Sigmoid colon (tissue), 4 donors: ENCODE data around the gene UBQLN2.

ENCODE experiments used
- EP300 ChIP-seq, 4 donors: sonication (generic); formaldehyde crosslinking; IDR thresholded peaks; one replicate each; pipeline ENCODE4 v1.6.1; 2017; ENCODE audit warnings: antibody characterized with exemption in 4 of 4
- POLR2A ChIP-seq, 2 donors: fragments of 450-650 bp; IDR thresholded peaks; one replicate each; pipeline ENCODE4 v1.6.1; 2016; ENCODE audit warnings: antibody characterized with exemption in 2 of 2, mild to moderate bottlenecking in 2 of 2, moderate library complexity in 2 of 2
- POLR2AphosphoS5 ChIP-seq, 4 donors: sonication (generic); formaldehyde crosslinking; IDR thresholded peaks; one replicate each; pipeline ENCODE4 v1.6.1; 2017; ENCODE audit warnings: antibody characterized with exemption in 4 of 4
- TF ChIP-seq, protein P1 (sequence below), 4 experiments: fragments of 450-650 bp in 3 of 4; fragments of 200-600 bp in 1 of 4; IDR thresholded peaks; one replicate each; pipeline ENCODE4 v1.5.1; 2016 to 2019; ENCODE audit warnings: antibody characterized with exemption in 4 of 4, mild to moderate bottlenecking in 3 of 4, moderate library complexity in 2 of 4

DNA sequence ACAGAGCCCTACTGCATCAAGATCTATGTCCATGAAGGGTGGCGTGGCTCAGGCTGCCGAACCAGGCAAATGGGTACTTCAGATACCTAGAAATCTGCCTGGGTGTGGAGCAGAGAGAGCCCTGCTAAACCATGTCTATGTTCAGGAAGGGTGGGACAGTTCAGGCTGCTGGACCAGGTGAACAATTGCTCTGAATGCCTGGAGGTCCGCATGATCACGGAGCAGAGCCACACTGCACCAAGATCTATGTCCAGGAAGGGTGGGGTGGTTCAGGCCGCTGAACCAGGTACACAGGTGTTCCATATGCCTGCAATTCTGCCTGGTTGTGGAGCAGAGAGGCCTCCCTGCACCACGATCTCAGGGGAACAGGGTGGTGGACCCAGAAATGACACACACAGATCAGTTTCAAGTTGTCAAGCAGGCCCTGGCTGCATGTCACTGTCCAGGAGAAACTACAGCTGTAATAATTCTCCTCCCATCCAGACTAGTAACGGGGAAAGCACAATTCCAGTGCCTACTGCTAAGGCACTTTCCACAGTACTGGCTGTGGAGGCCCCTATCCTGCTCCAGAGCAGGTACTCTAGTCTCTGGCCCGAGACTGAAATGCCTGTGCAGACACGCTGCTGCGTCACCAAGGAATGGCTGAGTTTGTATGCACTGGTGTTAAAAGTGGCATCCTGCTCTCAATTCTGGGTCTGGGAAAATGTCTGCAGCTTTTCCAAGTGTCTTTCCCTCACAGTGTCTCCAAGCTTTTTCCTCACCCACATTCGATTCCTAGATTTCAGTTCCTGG, 25.2 kb downstream of the UBQLN2 start:
- TF ChIP-seq, protein P1, sequence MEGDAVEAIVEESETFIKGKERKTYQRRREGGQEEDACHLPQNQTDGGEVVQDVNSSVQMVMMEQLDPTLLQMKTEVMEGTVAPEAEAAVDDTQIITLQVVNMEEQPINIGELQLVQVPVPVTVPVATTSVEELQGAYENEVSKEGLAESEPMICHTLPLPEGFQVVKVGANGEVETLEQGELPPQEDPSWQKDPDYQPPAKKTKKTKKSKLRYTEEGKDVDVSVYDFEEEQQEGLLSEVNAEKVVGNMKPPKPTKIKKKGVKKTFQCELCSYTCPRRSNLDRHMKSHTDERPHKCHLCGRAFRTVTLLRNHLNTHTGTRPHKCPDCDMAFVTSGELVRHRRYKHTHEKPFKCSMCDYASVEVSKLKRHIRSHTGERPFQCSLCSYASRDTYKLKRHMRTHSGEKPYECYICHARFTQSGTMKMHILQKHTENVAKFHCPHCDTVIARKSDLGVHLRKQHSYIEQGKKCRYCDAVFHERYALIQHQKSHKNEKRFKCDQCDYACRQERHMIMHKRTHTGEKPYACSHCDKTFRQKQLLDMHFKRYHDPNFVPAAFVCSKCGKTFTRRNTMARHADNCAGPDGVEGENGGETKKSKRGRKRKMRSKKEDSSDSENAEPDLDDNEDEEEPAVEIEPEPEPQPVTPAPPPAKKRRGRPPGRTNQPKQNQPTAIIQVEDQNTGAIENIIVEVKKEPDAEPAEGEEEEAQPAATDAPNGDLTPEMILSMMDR (IDR thresholded peaks at IDR 0.05): no peak
- TF ChIP-seq EP300 (IDR thresholded peaks at IDR 0.05) (no peak), POLR2A (IDR thresholded peaks at IDR 0.05) (no peak), POLR2AphosphoS5 (IDR thresholded peaks at IDR 0.05) (no peak)
